Coronary artery (tissue), 2 donors: ENCODE results near the gene FOXR2.

Experiments used
- DNase-seq: peaks from one replicate; pipeline ENCODE4 v3.0.0-alpha.2; 2017; ENCODE audit warnings: low spot score
- H3K27ac ChIP-seq, 2 donors: fragments of 200-600 bp; sonication (generic); one replicate each; pipeline ENCODE4 v1.5.1; 2016 to 2019
- H3K4me3 ChIP-seq: fragments of 200-600 bp; sonication (generic); 2 replicates; pipeline ENCODE4 v1.5.1; 2016; ENCODE audit warnings: mild to moderate bottlenecking, moderate library complexity
- TF ChIP-seq, protein P1 (sequence below): fragments of 200-600 bp; sonication (generic); IDR thresholded peaks from one replicate; pipeline ENCODE4 v1.5.1; 2019; ENCODE audit warnings: antibody characterized with exemption

Gene FOXR2, protein sequence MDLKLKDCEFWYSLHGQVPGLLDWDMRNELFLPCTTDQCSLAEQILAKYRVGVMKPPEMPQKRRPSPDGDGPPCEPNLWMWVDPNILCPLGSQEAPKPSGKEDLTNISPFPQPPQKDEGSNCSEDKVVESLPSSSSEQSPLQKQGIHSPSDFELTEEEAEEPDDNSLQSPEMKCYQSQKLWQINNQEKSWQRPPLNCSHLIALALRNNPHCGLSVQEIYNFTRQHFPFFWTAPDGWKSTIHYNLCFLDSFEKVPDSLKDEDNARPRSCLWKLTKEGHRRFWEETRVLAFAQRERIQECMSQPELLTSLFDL

DNA sequence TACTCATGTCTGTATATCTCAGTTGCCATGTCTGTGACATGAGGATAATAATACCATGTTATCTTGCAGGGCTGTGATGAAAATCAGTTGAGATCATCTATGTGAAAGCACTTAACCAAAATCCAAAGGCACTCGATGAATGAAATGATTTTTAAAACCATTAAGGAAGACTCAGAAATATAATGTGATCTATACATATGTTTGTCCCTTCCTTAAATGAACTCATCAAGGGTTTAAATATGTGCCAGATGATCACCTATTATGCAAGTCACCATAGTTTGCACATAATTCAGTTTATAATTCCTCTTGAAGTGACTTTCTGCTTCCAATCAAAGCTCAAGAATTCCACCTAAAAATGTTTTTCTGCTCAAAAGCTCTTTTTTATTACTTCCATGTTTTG is at the start of gene FOXR2:
Gene FOXR2, plus strand, starts transcription at position 301 of the 400 bp plus-strand sequence. CDS start 312 bp downstream, outside the sequence.
- no peak within 1 kb of the TSS for H3K4me3 ChIP-seq
- no peak within 1 kb of the TSS for H3K27ac ChIP-seq
- TF ChIP-seq, protein P1, sequence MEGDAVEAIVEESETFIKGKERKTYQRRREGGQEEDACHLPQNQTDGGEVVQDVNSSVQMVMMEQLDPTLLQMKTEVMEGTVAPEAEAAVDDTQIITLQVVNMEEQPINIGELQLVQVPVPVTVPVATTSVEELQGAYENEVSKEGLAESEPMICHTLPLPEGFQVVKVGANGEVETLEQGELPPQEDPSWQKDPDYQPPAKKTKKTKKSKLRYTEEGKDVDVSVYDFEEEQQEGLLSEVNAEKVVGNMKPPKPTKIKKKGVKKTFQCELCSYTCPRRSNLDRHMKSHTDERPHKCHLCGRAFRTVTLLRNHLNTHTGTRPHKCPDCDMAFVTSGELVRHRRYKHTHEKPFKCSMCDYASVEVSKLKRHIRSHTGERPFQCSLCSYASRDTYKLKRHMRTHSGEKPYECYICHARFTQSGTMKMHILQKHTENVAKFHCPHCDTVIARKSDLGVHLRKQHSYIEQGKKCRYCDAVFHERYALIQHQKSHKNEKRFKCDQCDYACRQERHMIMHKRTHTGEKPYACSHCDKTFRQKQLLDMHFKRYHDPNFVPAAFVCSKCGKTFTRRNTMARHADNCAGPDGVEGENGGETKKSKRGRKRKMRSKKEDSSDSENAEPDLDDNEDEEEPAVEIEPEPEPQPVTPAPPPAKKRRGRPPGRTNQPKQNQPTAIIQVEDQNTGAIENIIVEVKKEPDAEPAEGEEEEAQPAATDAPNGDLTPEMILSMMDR, result no peak
- no peak for DNase-seq

DNA sequence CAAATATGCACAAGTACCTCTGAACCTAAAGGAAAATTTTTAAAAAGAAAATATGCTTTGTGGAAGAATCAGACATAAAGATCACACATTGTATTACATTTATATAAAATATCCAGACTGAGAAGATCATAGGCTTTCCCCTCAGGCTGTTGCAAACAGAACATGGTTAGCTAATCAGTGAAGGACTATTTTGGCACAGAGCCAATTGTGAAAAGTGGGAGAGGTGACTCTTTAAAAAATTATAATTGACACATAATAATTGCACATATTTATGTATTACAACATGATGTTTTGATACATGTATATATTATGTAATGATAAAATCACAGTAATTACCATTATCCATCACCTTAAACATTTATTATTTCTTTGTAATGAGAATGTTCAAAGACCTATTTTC is 44.1 kb upstream of the FOXR2 start:
- no peak for DNase-seq
- Histone ChIP-seq H3K4me3 (no peak overlapping the region), H3K27ac (no peak overlapping the region)
- TF ChIP-seq, protein P1, result no peak

DNA sequence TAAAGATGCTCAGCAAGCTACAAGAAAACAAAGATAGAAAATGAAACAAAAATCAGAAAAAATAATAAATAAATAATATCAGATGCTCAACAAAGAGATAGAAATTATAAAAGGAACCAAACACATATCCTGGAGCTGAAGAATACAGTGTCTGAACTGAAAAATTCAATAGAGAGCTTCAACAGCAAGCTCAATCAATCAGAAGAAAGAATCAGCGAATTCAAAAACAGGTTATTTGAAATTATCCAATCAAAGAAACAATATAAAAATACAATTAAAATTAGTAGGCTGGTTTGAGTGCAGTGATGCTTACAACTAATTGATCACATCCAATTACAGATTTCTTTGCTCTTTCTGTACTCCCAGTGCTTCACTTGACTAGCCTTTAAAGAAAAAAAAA is 40.8 kb upstream of the FOXR2 start:
- TF ChIP-seq, protein P1, result no peak
- H3K27ac ChIP-seq, result no peak overlapping the region
- no peak overlapping the region for H3K4me3 ChIP-seq
- DNase-seq, result no peak

DNA sequence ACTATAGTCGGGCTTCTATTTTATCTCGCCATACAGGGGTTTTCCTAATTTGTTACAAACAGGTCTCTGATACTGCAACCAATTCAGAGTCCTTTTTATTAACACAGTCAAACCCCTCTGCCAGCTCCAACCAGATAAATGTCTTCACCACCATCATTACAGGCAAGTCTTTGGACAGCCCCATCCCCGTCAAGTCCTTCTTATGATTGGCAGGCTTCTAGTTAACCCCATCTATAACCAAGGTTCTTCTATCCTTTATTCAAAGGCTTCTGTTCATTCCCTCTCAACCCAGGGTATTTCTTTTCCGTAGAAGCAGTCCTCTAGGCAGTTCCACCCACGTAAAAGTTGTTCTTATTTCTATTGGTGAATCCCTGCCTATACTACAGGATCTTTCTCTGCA is 29.9 kb upstream of the FOXR2 start:
- H3K27ac ChIP-seq, result no peak overlapping the region
- DNase-seq, result no peak
- no peak overlapping the region for H3K4me3 ChIP-seq
- TF ChIP-seq, protein P1, result no peak

DNA sequence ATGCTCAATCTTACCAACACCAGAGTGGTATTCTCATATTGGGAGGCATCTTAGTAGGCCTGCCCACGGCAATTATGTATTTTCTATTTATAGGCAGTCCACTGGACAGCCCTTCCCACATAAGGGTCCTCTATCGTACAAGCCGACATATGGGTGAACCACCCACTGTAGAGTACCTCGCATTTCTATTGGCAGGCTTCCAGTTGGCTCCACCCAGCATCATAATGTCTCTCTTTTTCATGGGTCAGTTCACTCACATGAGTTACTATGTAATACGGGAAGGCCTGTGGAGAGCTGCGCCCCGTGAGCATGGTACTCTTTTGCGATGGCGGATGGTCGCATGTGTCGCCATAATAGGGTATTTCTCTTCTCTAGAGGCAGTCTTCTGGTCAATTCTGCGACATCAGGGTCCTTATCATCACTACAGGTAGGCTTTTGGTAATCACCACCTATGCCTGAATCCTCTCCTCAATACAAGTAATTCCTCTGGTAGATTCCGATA is 29.4 kb upstream of the FOXR2 start:
- no peak overlapping the region for H3K4me3 ChIP-seq
- no peak for DNase-seq
- TF ChIP-seq, protein P1, result no peak
- H3K27ac ChIP-seq, result no peak overlapping the region

DNA sequence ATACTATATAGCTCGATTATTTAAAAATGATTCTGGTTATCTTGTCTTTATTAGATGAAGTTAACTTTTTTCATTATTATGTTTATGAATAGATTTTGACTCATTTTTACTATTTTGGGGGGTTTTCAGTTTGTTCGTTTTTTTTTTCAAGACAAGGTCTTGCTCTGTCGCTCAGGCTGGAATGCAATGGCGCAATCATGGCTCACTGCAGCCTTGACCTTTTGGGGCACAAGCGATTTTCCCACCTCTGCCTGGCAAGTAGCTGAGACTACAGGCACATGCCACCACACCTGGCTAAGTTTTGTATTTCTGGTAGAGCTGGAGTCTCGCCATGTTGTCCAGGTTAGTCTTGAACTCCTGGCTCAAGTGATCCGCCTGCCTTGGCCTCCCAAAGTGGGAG is 24.9 kb upstream of the FOXR2 start:
- Histone ChIP-seq H3K27ac (no peak overlapping the region), H3K4me3 (no peak overlapping the region)
- TF ChIP-seq, protein P1, result no peak
- no peak for DNase-seq

DNA sequence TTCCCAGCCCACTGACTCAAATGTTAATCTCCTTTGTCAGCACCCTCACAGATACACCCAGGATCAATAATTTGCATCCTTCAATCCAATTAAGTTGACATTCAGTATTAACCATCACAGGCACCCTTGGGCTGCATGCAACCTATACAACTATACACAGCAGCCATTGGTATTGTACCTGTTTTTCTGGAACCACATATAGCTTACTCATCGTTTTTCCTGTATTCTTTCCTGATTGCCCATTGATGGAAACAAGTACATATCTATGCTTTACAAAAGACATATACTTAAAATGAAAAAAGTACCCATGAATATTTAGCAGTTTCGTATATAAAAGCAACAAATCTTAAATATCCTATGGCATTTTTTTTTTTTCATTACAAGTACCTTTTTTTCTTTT is 3.7 kb upstream of the FOXR2 start:
- Histone ChIP-seq H3K27ac (no peak overlapping the region), H3K4me3 (no peak overlapping the region)
- TF ChIP-seq, protein P1, result no peak
- DNase-seq, result no peak
